Right lobe of liver (tissue), 4 donors: ENCODE data around the gene EFCAB5.

Source experiments
- POLR2A ChIP-seq: fragments of 450-650 bp; IDR thresholded peaks from one replicate; pipeline ENCODE4 v1.6.1; 2017; ENCODE audit warnings: antibody characterized with exemption, mild to moderate bottlenecking
- TF ChIP-seq, protein P1 (sequence below), 4 donors: fragments of 200-600 bp in 3 of 4; fragments of 450-650 bp in 1 of 4; IDR thresholded peaks; one replicate each; pipeline versions ENCODE4 v1.5.1 to v1.8.0; 2016 to 2022; ENCODE audit warnings: antibody characterized with exemption in 4 of 4, mild to moderate bottlenecking in 2 of 4
- donor health status: DM: no; HTN: no; CAD: no.
- donor health status: DM: no; HTN: no; CAD: no.
- donor health status: DM: no; HTN: yes; CAD: no.

DNA sequence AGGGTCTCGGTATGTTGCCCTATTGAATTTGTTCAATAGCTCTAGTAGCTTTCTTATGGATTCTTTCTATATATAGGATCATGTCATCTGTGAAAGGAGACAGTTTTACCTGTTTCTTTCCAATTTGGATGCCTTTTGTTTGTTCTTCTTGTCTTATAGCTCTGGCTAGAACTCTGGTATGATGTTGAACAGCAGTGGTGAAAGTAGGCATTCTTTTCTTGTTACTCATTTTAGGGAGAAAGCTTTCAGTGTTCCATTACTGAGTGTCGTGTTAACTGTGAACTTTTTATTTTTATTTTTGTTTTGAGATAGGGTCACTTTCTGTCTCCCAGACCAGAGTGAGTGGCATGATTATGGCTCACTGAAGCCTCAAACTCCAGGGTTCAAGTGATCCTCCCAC lies 21.2 kb downstream of the EFCAB5 start:
- TF ChIP-seq, protein P1, sequence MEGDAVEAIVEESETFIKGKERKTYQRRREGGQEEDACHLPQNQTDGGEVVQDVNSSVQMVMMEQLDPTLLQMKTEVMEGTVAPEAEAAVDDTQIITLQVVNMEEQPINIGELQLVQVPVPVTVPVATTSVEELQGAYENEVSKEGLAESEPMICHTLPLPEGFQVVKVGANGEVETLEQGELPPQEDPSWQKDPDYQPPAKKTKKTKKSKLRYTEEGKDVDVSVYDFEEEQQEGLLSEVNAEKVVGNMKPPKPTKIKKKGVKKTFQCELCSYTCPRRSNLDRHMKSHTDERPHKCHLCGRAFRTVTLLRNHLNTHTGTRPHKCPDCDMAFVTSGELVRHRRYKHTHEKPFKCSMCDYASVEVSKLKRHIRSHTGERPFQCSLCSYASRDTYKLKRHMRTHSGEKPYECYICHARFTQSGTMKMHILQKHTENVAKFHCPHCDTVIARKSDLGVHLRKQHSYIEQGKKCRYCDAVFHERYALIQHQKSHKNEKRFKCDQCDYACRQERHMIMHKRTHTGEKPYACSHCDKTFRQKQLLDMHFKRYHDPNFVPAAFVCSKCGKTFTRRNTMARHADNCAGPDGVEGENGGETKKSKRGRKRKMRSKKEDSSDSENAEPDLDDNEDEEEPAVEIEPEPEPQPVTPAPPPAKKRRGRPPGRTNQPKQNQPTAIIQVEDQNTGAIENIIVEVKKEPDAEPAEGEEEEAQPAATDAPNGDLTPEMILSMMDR (IDR thresholded peaks at IDR 0.05): no peak
- no peak for TF ChIP-seq POLR2A
